GM18861 (cell line): ENCODE measurements around the gene MAT1A.
"Not testable (repeated sequence)": the region's sequence is repeated elsewhere in the genome, so short reads cannot be mapped to it uniquely, and the experiment has no call there.

Experiments used
- ATAC-seq: cut with Tn5 transposase; IDR thresholded peaks from one replicate; pipeline ENCODE4 v1.9.1; 2021; ENCODE audit not compliant: unreplicated experiment

The MAT1A gene

GRCh38 chr10:80289451-80290287 lies at the start of gene MAT1A:
Gene MAT1A, minus strand, starts transcription at chr10:80289658. Its CDS starts 235 bp downstream, at chr10:80289423.
- ATAC-seq, result no peak

DNA sequence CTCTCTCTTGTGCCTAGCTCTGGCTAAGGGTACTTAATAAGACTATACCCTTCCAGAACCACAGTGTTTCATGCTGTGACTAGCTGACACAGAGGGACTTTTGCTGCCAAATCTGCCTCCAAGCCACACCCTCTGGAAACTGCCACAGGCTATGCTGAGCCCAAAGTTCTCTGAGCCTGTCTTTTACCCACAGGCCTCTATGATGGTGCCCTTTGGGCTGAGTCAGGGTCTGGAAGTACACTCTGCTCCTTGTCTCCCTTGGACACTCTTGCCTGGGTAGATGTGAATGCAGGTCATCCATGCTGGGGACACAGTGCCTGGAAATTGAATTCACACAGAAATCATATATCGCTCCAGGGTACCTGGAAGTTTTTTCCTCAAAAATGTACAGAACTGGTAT lies 44.5 kb upstream of the MAT1A start:
- ATAC-seq, result no peak

- ATAC-seq, result no peak
These were observed 35.5 kb upstream of the MAT1A start for GRCh38 chr10:80324891-80325364.

- ATAC-seq, result no peak
These were observed 34.6 kb upstream of the MAT1A start for GRCh38 chr10:80324086-80324485.

DNA sequence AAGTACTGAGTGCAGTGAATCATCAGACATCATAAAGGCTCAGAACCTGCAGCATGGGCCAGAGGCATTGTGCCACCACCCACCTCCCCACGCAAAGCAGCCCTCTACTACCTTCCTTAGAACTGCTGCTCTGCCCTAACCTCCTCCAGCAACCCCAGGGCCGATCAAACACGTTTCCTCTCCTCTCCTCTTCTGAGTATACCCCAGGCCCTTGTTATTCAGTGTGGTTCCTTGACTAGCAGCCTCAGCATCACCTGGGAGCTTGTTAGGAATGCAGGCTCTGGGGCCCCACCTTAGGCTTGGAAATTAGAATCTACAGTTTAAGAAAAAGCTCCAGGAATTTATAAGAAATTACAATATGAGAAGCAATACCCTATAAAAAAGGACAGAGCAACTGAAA lies 33.9 kb upstream of the MAT1A start:
- ATAC-seq, result no peak

DNA sequence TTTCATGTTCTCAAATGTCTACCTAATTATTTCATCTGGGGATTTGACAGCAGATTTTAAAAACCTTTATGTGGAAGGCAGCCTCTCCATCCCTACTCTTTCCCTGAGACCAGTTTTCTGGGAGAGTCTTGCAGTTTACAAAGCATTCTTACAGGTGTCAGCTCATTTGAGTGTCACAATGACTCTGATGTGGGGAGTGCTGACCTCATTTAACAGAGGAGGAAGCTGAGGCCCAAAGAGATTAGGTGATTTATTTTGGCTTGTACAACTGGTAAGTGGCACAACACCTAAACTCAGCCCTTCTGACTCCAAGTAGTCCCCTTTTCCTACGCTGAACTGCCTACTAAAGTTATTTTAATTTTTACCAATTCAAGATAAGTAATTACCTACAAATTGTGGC lies 33.3 kb upstream of the MAT1A start:
- no peak for ATAC-seq

DNA sequence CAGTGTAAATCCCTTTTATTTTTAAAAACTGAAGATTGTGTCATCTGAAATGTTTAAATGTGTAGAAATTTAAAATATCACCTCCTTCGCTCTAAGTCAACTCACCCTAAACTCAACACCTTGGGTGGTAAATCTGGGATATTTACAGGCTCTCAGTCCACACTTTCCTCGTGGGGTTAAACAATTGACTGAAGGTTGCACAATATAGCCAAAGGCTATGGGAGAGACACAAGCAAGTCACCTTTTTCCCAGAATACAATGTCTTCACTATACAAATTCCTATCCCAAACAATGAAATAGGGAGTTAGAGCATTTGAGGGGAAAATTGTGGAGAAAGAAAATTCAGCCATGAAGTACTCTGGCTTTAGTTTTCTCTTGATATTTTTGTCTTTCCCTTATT lies 32.7 kb upstream of the MAT1A start:
- ATAC-seq, result no peak

DNA sequence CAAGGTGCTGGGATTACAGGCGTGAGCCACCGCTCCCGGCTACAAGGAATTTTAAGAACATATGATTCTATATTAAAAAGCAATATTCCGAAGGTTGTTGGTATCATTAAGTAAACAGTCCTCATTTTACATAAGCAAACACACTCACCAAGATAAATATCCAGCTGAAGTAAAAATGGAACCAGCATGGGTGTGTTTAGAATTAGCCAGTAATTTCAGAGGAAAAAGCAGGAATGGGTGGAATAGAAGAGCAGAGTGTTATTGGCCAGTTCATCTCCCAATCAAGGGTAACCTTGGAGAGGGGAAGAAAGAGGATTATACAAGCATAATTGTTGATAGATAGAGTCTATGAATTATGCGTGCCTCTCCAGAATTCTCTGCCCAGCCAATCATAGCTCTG lies 31.7 kb upstream of the MAT1A start:
- ATAC-seq, result no peak

DNA sequence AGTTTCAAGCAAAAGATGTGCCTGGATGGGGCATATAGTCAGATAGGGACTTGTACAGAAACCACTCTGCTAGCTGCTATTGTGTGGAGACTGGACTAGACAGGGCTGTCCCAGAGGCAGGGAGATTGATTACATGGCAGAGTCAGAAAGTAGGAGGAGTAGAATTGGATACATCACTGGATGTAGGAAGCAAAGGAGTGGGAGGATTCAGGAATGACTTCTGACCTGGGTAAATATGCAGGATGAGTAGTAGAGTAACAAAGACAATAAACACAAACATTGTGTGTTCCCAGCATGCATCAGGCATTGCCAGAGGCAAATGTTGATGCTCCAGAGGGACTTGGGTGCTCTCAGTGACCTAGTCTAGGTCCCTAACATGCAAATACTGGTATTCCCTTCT lies 30.9 kb upstream of the MAT1A start:
- ATAC-seq, result no peak

DNA sequence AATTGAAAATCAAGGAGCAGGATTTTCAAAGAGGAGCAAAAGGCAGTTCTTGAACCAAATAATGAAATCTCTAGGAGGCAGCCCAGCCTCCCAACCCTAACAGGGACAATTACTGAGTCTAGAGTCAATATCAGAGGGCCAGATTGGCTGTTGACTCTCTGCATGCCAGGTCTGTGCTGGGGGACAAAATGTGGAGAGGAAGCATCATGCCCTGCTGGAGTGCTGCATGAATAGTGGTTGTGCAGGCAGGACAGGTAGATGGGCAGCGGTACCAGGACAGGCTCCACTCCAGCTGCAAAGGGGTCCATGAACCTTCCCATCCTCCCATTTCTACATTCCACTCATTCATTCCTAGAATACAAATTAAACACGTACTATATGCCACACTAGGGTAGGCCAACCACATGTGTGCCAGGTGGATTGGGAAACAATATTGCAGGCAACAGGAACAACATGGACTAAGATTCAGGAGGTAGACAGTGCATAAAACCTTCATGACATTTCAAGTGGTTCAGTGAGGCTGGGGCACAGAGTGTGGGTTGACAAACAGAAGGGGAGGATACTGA lies 30.4 kb upstream of the MAT1A start:
- ATAC-seq, result no peak

- no peak for ATAC-seq
These were observed 29.9 kb upstream of the MAT1A start for GRCh38 chr10:80319318-80319717.

DNA sequence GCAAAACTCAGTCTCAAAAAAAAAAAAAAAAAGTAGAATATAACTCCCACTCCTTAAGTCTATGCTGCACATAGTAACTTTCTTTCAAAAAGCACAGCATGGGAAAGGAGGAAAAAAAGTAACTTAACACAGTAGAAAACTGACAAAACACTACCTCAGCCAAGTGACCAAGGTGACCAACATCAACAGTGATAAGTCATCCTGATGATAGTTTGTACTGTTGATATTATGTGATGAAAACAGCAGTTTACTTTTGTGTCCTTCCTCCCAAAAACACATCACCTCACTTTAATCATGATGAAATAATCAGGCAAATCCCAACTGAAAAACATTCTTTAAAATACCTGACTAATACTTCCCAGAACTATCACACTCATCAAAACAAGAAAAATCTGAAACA lies 29.3 kb upstream of the MAT1A start:
- ATAC-seq, result no peak

DNA sequence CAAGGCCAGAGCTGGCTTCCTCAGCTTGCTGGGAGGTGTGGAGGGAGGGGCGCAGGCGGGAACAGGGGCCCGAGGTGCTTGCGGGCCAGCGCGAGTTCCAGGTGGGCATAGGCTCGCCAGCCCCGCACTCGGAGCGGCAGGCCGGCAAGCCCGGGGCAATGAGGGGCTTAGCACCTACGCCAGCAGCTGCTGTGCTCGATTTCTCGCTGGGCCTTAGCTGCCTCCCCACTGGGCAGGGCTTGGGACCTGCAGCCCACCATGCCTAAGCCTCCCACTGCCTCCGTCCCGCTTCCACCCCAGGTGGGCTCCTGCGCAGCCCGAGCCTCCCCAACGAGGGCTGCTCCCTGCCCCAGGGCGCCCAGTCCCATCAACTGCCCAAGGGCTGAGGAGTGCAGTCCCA lies 25.9 kb upstream of the MAT1A start:
- ATAC-seq, result no peak

DNA sequence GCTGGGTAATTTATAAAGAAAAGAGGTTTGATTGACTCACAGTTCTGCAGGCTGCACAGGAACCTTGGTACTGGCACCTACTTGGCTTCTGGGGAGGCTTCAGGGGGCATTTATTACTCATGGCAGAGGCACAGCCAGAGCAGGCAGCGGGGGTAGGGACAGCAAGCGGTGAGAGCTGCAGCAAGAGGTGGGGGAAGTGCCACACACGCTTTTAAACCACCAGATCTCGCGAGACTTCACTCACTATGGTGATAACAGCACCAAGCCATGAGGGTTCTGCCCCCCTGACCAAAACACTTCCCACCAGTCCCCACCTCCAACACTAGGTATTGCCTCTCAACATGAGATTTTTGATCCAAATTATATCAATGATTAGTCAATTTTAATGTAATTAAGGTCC lies 24.1 kb upstream of the MAT1A start:
- no peak for ATAC-seq

DNA sequence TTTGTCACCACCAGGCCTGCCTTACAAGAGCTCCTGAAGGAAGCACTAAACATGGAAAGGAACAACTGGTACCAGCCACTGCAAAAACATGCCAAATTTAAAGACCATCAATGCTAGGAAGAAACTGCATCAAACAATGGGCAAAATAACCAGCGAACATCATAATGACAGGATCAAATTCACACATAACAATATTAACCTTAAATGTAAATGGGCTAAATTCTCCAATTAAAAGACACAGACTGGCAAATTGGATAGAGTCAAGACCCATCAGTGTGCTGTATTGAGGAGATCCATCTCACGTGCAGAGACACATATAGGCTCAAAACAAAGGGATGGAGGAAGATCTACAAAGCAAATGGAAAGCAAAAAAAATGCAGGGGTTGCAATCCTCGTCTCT lies 16.5 kb upstream of the MAT1A start:
- ATAC-seq, result not testable (repeated sequence)

DNA sequence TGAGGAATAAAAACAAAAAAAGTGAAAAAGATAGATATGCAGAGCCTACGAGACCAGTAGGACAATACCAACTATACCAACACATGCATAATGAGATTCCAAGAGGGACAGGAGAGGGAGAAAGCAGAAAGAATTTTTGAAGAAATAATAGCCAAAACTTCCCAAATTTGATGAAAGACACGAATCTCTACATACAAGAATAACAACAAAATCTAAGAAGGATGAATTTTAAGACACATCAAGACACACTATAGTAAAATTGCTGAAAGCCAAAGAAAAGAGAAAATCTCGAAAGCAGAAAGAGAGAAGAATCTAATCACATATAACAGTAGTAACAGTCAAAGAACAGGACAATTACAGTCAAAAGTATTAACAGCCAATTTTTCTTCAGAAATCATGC lies 7.5 kb upstream of the MAT1A start:
- no peak for ATAC-seq

DNA sequence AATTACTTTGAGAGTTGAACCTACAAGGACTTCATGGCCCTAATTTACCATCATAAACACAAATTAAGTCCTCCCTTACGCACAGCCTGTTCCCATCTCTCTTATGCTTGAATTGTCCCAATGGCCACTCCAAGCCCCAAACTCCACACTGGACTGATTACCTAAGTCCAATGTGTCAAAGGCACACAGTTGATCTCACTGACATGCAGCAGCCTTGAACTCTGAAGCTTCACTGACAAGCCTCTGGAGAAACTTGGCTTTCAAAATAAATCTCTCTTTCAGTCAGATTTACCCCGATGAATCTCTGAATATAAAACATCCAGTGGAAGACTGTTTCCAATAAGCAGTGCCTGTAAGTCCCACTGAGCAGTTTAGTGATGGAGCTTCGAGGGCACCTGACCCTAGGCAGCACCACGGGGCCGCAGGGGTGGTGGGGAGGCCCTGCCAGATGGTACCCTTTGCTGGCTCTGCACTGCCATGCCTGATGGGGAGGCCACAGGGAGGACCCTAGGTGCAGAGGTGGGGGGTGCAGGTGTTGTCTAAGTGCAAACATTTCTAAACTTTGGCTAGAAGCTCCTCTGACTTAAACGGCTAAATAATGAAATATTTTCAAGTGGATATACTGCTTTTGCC lies 3.3 kb upstream of the MAT1A start:
- no peak for ATAC-seq

GRCh38 chr10:80290474-80291220 lies 1.2 kb upstream of the MAT1A start:
- no peak for ATAC-seq

DNA sequence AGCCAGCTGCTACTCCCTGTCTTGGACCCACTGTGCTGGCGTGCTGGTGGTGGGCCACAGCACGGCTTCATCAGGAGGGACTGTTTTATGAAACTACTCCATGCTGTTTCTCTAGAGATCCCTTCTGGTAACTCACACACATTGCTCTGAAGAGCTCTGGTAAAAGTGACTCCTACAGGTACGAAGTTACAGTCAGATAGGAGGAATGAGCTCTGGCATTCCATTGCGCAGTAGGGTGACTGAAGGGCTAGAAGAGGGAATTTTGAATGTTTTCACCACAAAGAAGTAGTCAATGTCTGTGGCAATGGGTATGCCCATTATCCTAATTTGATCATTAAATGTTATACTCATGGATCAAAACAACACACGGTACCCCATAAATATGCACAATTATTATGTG lies 609 bp downstream of the MAT1A start:
- ATAC-seq, result no peak

GRCh38 chr10:80284522-80284921 lies 4.9 kb downstream of the MAT1A start:
- ATAC-seq, result no peak

GRCh38 chr10:80283536-80284199 lies 5.8 kb downstream of the MAT1A start:
- no peak for ATAC-seq
